ENCODE data around the gene RPL35A. TPM values are rescaled to one million over a fixed set of nuclear protein-coding genes. Genes with fewer than 3 reads are reported as not detected.
"Not testable (repeated sequence)": the region's sequence is repeated elsewhere in the genome, so short reads cannot be mapped to it uniquely, and the experiment has no call there.

RPL35A gene
- total RNA-seq, 1 donor from 2014 or later: 874 TPM

- intact Hi-C loops (cut with micrococcal nuclease): loop anchor here (2.0 kb wide), 1 partner anchor 215 kb away; the partner anchor contains the start of gene RUBCN
These were observed 1.5 kb downstream of the RPL35A start for GRCh38 chr3:197951392-197951990.

GRCh38 chr3:197952440-197952839 lies 2.5 kb downstream of the RPL35A start:
- intact Hi-C loops (cut with micrococcal nuclease): no loop called here

GRCh38 chr3:197953325-197953724 lies 3.3 kb downstream of the RPL35A start:
- intact Hi-C loops (cut with micrococcal nuclease): no loop called here

- intact Hi-C loops (cut with micrococcal nuclease): no loop called here
These were observed 3.9 kb downstream of the RPL35A start for GRCh38 chr3:197953881-197954280.

- intact Hi-C loops (cut with micrococcal nuclease): no loop called here
These were observed 6.0 kb downstream of the RPL35A start for GRCh38 chr3:197955892-197956477.

GRCh38 chr3:197956626-197956988 lies 6.6 kb downstream of the RPL35A start:
- intact Hi-C loops (cut with micrococcal nuclease): no loop called here

GRCh38 chr3:197957790-197958133 lies 7.8 kb downstream of the RPL35A start:
- intact Hi-C loops (cut with micrococcal nuclease): loop anchor here (2.0 kb wide), 1 partner anchor 221 kb away; the partner anchor contains the start of gene RUBCN

GRCh38 chr3:197958346-197958745 lies 8.4 kb downstream of the RPL35A start:
- intact Hi-C loops (cut with micrococcal nuclease): loop anchor here (2.0 kb wide), 1 partner anchor 222 kb away; the partner anchor contains the start of gene RUBCN

GRCh38 chr3:197958848-197959247 lies 8.9 kb downstream of the RPL35A start:
- intact Hi-C loops (cut with micrococcal nuclease): loop anchor here (2.0 kb wide), 1 partner anchor 222 kb away; the partner anchor contains the start of gene RUBCN

- intact Hi-C loops (cut with micrococcal nuclease): loop anchor here (2.0 kb wide), 1 partner anchor 223 kb away; the partner anchor contains the start of gene RUBCN
These were observed 9.5 kb downstream of the RPL35A start for GRCh38 chr3:197959500-197959890.

- intact Hi-C loops (cut with micrococcal nuclease): loop anchor here (1.0 to 5.0 kb wide), 5 partner anchors 10 to 663 kb away; partner anchors contain the start of genes DLG1, RPL35A and RUBCN
These were observed 10.1 kb downstream of the RPL35A start, which contains the start of gene LMLN for GRCh38 chr3:197959891-197960693. LMLN (plus strand) TSS chr3:197960217; CDS start chr3:197960246, 29 bp downstream.

GRCh38 chr3:197960694-197961581 lies 10.9 kb downstream of the RPL35A start:
- intact Hi-C loops (cut with micrococcal nuclease): loop anchor here (1.0 to 5.0 kb wide), 4 partner anchors 11 to 664 kb away; partner anchors contain the start of genes DLG1 and RPL35A

GRCh38 chr3:197961582-197961945 lies 11.6 kb downstream of the RPL35A start:
- intact Hi-C loops (cut with micrococcal nuclease): loop anchor here (5.0 kb wide), 1 partner anchor 664 kb away; the partner anchor contains the start of gene DLG1

- intact Hi-C loops (cut with micrococcal nuclease): loop anchor here (5.0 kb wide), 1 partner anchor 666 kb away; the partner anchor contains the start of gene DLG1
These were observed 13.1 kb downstream of the RPL35A start for GRCh38 chr3:197963019-197963637.

- intact Hi-C loops (cut with micrococcal nuclease): not testable (repeated sequence)
These were observed 17.5 kb downstream of the RPL35A start for GRCh38 chr3:197967337-197967989.

GRCh38 chr3:197970588-197970987 lies 20.6 kb downstream of the RPL35A start:
- intact Hi-C loops (cut with micrococcal nuclease): no loop called here

GRCh38 chr3:197974016-197974415 lies 24.0 kb downstream of the RPL35A start:
- intact Hi-C loops (cut with micrococcal nuclease): no loop called here

- intact Hi-C loops (cut with micrococcal nuclease): no loop called here
These were observed 25.3 kb downstream of the RPL35A start for GRCh38 chr3:197975311-197975710.

GRCh38 chr3:197983076-197983475 lies 33.1 kb downstream of the RPL35A start:
- intact Hi-C loops (cut with micrococcal nuclease): no loop called here

- intact Hi-C loops (cut with micrococcal nuclease): no loop called here
These were observed 39.7 kb downstream of the RPL35A start for GRCh38 chr3:197989651-197990050.

Measured in T-helper 1 cell treated with Interleukin-12 subunit alpha and Interleukin-12 subunit beta and Interleukin-4 antibody, amounts not matched to agents 30 ng/mL and 1 ng/mL, for 36 hours (primary cell).